Measurements from ENCODE around the gene UNC119B. TPM values are rescaled to one million over a fixed set of nuclear protein-coding genes. Genes with fewer than 3 reads are reported as not detected.

UNC119B gene
- polyA plus RNA-seq, 1 of the 3 experiments (the other 2 are of a cell fraction): 23.6 TPM

- H4K20me1 ChIP-seq (ENCODE audit: insufficient read depth): peaks cover 48% of the 10 kb centered on the region
- H3K4me1 ChIP-seq (ENCODE audit: control insufficient read depth in 1 of 2, insufficient read depth in 2 of 2, low read depth in 1 of 2, low read length in 1 of 2): peaks cover 4 to 21% of the 10 kb centered on the region in 2 experiments; a peak in 3 of 4 replicates
- H3K27ac ChIP-seq (ENCODE audit: low read depth in 2 of 2, low read length in 1 of 2): peak overlapping the region; percentile 75 to 99
- H3K9me3 ChIP-seq: no peaks in the 10 kb centered on the region
- H3K27me3 ChIP-seq (ENCODE audit: insufficient read depth): no peaks in the 10 kb centered on the region
- POLR2A ChIA-PET: interaction anchor here (1.2 kb wide), 1 partner anchor 38 kb away, joined by 5 read pairs; no protein-coding TSS in a partner anchor
- H3K4me2 ChIP-seq: peak overlapping the region; percentile 81
- H3K4me3 ChIP-seq (ENCODE audit: low read depth in 2 of 2, low read length in 1 of 2): peak overlapping the region; percentile 87 to 90
- under 1% methylated on average over 20 of the region's 31 CpGs for WGBS (ENCODE audit: low lambda C conversion rate)
- H3F3A ChIP-seq (replicated peaks; ENCODE audit: insufficient read depth): peaks cover 4% of the 10 kb centered on the region
- TF ChIP-seq JUND (IDR thresholded peaks at IDR 0.05) (no peak), MAX (IDR thresholded peaks at IDR 0.05; ENCODE audit: low read depth) (0 out of 2 replicates have a peak, but pooled peaks have one; percentile 27)
- H2AFZ ChIP-seq (ENCODE audit: low read depth): peak overlapping the region; percentile 69; the same call in 1 of the 2 replicates
- no peaks in the 10 kb centered on the region for H3K9me2 ChIP-seq
- CTCF ChIA-PET: interaction anchor here (0.8 to 5.6 kb wide), 8 partner anchors 11 to 284 kb away, joined by 3 to 34 read pairs (median 4); no protein-coding TSS in a partner anchor
- no peak for DNase-seq
- no peaks in the 10 kb centered on the region for H3K36me3 ChIP-seq (replicated peaks in 1 of 2; ENCODE audit: control insufficient read depth in 1 of 2, insufficient read depth in 2 of 2, low read length in 1 of 2)
- H3K79me2 ChIP-seq (ENCODE audit: insufficient read depth): peaks cover 57% of the 10 kb centered on the region
- H3K9ac ChIP-seq: peak overlapping the region; percentile 88
These were observed 22.5 kb upstream of the UNC119B start for GRCh38 chr12:120687578-120688289.

GRCh38 chr12:120688527-120689071, 21.7 kb upstream of the UNC119B start:
- Histone ChIP-seq H3K27ac (ENCODE audit: low read depth in 2 of 2, low read length in 1 of 2) (peak overlapping the region in 1 of 2 experiments; percentile 99; a peak in 1 of 4 replicates), H3K27me3 (ENCODE audit: insufficient read depth) (no peaks in the 10 kb centered on the region), H3K4me1 (ENCODE audit: control insufficient read depth in 1 of 2, insufficient read depth in 2 of 2, low read depth in 1 of 2, low read length in 1 of 2) (peaks cover 4 to 21% of the 10 kb centered on the region in 2 experiments; a peak in 3 of 4 replicates), H3K79me2 (ENCODE audit: insufficient read depth) (peaks cover 65% of the 10 kb centered on the region), H3K4me2 (peak overlapping the region; percentile 81), H3K9ac (peak overlapping the region; percentile 88; the same call in 1 of the 2 replicates), H2AFZ (ENCODE audit: low read depth) (no peak overlapping the region), H3K4me3 (ENCODE audit: low read depth in 2 of 2, low read length in 1 of 2) (peak overlapping the region; percentile 87 to 90), H3K9me3 (no peaks in the 10 kb centered on the region), H3K9me2 (no peaks in the 10 kb centered on the region), H3F3A (replicated peaks; ENCODE audit: insufficient read depth) (peaks cover 4% of the 10 kb centered on the region), H3K36me3 (replicated peaks in 1 of 2; ENCODE audit: control insufficient read depth in 1 of 2, insufficient read depth in 2 of 2, low read length in 1 of 2) (peaks cover 0 to 4% of the 10 kb centered on the region in 2 experiments), H4K20me1 (ENCODE audit: insufficient read depth) (peaks cover 57% of the 10 kb centered on the region)
- 40% methylated on average over 6 of the region's 6 CpGs for WGBS (ENCODE audit: low lambda C conversion rate)
- ChIA-PET POLR2A (interaction anchor here (1.2 kb wide), 1 partner anchor 39 kb away, joined by 5 read pairs; no protein-coding TSS in a partner anchor), CTCF (interaction anchor here (0.8 to 5.6 kb wide), 8 partner anchors 10 to 283 kb away, joined by 3 to 34 read pairs (median 4); no protein-coding TSS in a partner anchor)
- 0 out of 2 replicates have a peak, but pooled peaks have one; percentile 10 for TF ChIP-seq SIN3A (IDR thresholded peaks at IDR 0.05; ENCODE audit: borderline replicate concordance, low read depth, low read length)
- no peak for TF ChIP-seq CTCF (IDR thresholded peaks at IDR 0.05)
- no peak for TF ChIP-seq RCOR1 (IDR thresholded peaks at IDR 0.05; ENCODE audit: low read length)
- peak; percentile 28; the same call in 1 of the 2 replicates for TF ChIP-seq NFIC (IDR thresholded peaks at IDR 0.05; ENCODE audit: borderline replicate concordance)
- TF ChIP-seq USF1 (IDR thresholded peaks at IDR 0.05; ENCODE audit: borderline replicate concordance, low read depth): no peak
- no peak for TF ChIP-seq FOXJ3 (CRISPR knock-in tag; IDR thresholded peaks at IDR 0.05)
- no peak for TF ChIP-seq RAD21 (IDR thresholded peaks at IDR 0.05; ENCODE audit: low read length)
- no peak for DNase-seq
